Measurements from ENCODE around the gene IRX3. TPM values are rescaled to one million over a fixed set of nuclear protein-coding genes. Genes with fewer than 3 reads are reported as not detected.
A peak's percentile ranks its signal among the peaks of the same experiment; 100 is the strongest.

Gene IRX3
- total RNA-seq: 10 to 100 TPM; 15.6 to 16.4 TPM
- polyA plus RNA-seq (2013, experiment 1 of 2): 34.5 TPM
- polyA plus RNA-seq (2013, experiment 2 of 2): 23.6 TPM
- long read RNA-seq, experiment 1, partial matches to known transcripts: 2 of 4 reads
- long read RNA-seq, experiment 1, other reads (novel, unspliced or antisense): 2 of 4 reads
- long read RNA-seq, experiment 2, transcript IRX3-201 (4 exons, 2,601 nt): major isoform, 17 of 23 reads
- long read RNA-seq, experiment 2, partial matches to known transcripts: 6 of 23 reads
- long read RNA-seq, experiment 2, other reads (novel, unspliced or antisense): 0 of 23 reads
- long read RNA-seq, experiment 3, partial matches to known transcripts: 1 of 1 reads
- long read RNA-seq, experiment 3, other reads (novel, unspliced or antisense): 0 of 1 reads
- long read RNA-seq, experiment 4: 0 reads

DNA sequence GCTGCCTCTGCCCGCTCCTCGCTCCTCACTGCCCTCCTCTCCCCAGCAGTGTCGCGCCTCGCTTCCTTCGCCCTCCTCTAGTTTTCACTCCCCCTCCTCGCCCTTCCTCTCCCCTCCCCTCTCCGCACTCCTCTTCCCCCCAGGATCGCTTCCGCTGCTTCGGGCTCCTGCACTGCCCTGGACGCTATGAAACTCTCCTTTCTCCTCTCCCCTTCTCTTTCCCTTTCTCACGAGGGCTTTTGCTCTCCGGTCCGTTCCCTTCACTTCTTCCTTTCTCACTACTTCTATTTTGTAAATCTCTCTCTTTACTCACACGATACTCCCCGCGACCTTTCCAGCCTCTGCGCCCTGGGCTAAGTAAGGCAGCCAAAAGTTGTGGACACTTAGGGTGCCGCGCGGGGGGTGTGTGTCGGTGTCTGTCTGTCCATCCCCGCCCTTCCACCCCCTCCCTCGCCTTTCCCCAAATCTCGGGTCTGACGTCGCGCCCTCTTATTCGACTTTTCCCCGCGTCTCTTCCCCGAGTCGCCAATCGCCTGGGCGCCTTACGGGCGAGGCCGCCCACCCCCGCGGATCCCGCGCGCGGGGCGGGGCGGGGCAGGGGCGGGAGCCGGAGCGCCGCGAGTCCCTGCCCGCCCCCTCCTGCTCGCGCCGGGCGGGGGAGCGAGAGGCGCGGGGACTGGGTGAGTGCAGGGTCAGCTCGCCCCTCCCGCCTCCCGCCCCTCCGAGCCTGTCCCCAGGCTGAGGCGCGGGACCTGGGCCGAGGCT lies at the start of gene IRX3:
Gene IRX3 (minus strand): TSS at position 422 of the 765 bp plus-strand sequence. CDS start 737 bp downstream, outside the sequence.
- H3K4me1 Mint-ChIP-seq: peaks cover 33% of the 10 kb centered on the region
- H3K4me3 Mint-ChIP-seq: peak within 1 kb of the TSS; percentile 79
- whole genome bisulfite sequencing, 2 experiments (ENCODE audit: insufficient coverage in 1 of 2, insufficient read length in 1 of 2): 0% methylated on average over 18 to 67 of the region's 67 CpGs
- H3K36me3 ChIP-seq (ENCODE audit: control insufficient read depth, insufficient read depth, low read length): no peaks in the 10 kb centered on the region
- peaks cover 83% of the 10 kb centered on the region for H3K27me3 ChIP-seq (ENCODE audit: control insufficient read depth, insufficient read depth, low read length, poor library complexity, severe bottlenecking)
- no peaks in the 10 kb centered on the region for H3K9me3 ChIP-seq (ENCODE audit: control insufficient read depth, low read length)
- H3K4me1 ChIP-seq (ENCODE audit: control insufficient read depth, insufficient read depth, low read length): no peaks in the 10 kb centered on the region
- H3K9me3 Mint-ChIP-seq: no peaks in the 10 kb centered on the region
- peaks cover 83% of the 10 kb centered on the region for H3K27me3 Mint-ChIP-seq (ENCODE audit: insufficient read depth)
- H3K4me3 ChIP-seq (ENCODE audit: low read length): peak within 1 kb of the TSS; percentile 91
- peaks cover 11% of the 10 kb centered on the region for H3K36me3 Mint-ChIP-seq (ENCODE audit: low read depth)
- TF ChIP-seq CTCF (conservative IDR thresholded peaks at IDR 0.05): no peak
- peak within 1 kb of the TSS; percentile 88 for H3K27ac ChIP-seq (ENCODE audit: low read depth, low read length)
- peak within 1 kb of the TSS; percentile 52 for H3K9ac ChIP-seq (ENCODE audit: extremely low read depth, low read length, poor library complexity, severe bottlenecking)
- H3K27ac Mint-ChIP-seq: peak within 1 kb of the TSS; percentile 91
- DNase-seq: peak; percentile 92

GRCh38 chr16:54335230-54335629 lies 48.6 kb upstream of the IRX3 start:
- Mint-ChIP-seq H3K36me3 (ENCODE audit: low read depth) (no peaks in the 10 kb centered on the region), H3K9me3 (no peaks in the 10 kb centered on the region), H3K27me3 (ENCODE audit: insufficient read depth) (peaks cover 72% of the 10 kb centered on the region), H3K4me1 (peaks cover 31% of the 10 kb centered on the region), H3K27ac (no peak overlapping the region), H3K4me3 (no peak overlapping the region)
- Histone ChIP-seq H3K27me3 (ENCODE audit: control insufficient read depth, insufficient read depth, low read length, poor library complexity, severe bottlenecking) (peaks cover 5% of the 10 kb centered on the region), H3K9me3 (ENCODE audit: control insufficient read depth, low read length) (no peaks in the 10 kb centered on the region), H3K4me3 (ENCODE audit: low read length) (no peak overlapping the region), H3K36me3 (ENCODE audit: control insufficient read depth, insufficient read depth, low read length) (no peaks in the 10 kb centered on the region), H3K9ac (ENCODE audit: extremely low read depth, low read length, poor library complexity, severe bottlenecking) (no peak overlapping the region), H3K27ac (ENCODE audit: low read depth, low read length) (no peak overlapping the region), H3K4me1 (ENCODE audit: control insufficient read depth, insufficient read depth, low read length) (peaks cover 2% of the 10 kb centered on the region)
- 91 to 95% methylated on average over 3 of the region's 3 CpGs for WGBS, 2 experiments (ENCODE audit: insufficient coverage in 1 of 2, insufficient read length in 1 of 2)
- TF ChIP-seq CTCF (conservative IDR thresholded peaks at IDR 0.05): no peak
- DNase-seq: no peak

GRCh38 chr16:54334208-54334607 lies 47.6 kb upstream of the IRX3 start:
- Mint-ChIP-seq H3K27me3 (ENCODE audit: insufficient read depth) (peaks cover 72% of the 10 kb centered on the region), H3K4me3 (no peak overlapping the region), H3K27ac (no peak overlapping the region), H3K9me3 (no peaks in the 10 kb centered on the region), H3K4me1 (peaks cover 40% of the 10 kb centered on the region), H3K36me3 (ENCODE audit: low read depth) (no peaks in the 10 kb centered on the region)
- H3K36me3 ChIP-seq (ENCODE audit: control insufficient read depth, insufficient read depth, low read length): no peaks in the 10 kb centered on the region
- H3K9me3 ChIP-seq (ENCODE audit: control insufficient read depth, low read length): no peaks in the 10 kb centered on the region
- 100% methylated on average over 2 of the region's 2 CpGs; no CpG with 5 or more reads in 1 of the 2 experiments for WGBS, 2 experiments (ENCODE audit: insufficient coverage in 1 of 2, insufficient read length in 1 of 2)
- no peak overlapping the region for H3K4me3 ChIP-seq (ENCODE audit: low read length)
- H3K27me3 ChIP-seq (ENCODE audit: control insufficient read depth, insufficient read depth, low read length, poor library complexity, severe bottlenecking): peaks cover 7% of the 10 kb centered on the region
- DNase-seq: no peak
- peaks cover 7% of the 10 kb centered on the region for H3K4me1 ChIP-seq (ENCODE audit: control insufficient read depth, insufficient read depth, low read length)
- no peak overlapping the region for H3K9ac ChIP-seq (ENCODE audit: extremely low read depth, low read length, poor library complexity, severe bottlenecking)
- TF ChIP-seq CTCF (conservative IDR thresholded peaks at IDR 0.05): no peak
- no peak overlapping the region for H3K27ac ChIP-seq (ENCODE audit: low read depth, low read length)
